DOHH2 (cell line): ENCODE measurements around the gene CNTN5.

Source experiments
- CTCF ChIP-seq: fragments of 200-600 bp; sonication (generic); IDR thresholded peaks from one replicate; pipeline ENCODE4 v1.5.1; 2014; ENCODE audit warnings: antibody characterized with exemption, mild to moderate bottlenecking, low read depth, low read length; ENCODE audit not compliant: poor library complexity, severe bottlenecking
- EZH2phosphoT487 ChIP-seq: fragments of 200-600 bp; sonication (generic); IDR thresholded peaks from 2 replicates; pipeline ENCODE4 v1.6.1; 2017; ENCODE audit warnings: borderline replicate concordance, mild to moderate bottlenecking, antibody characterized with exemption, low read length, moderate library complexity, mixed read lengths

GRCh38 chr11:100367892-100368291, 1347.1 kb downstream of the CNTN5 start:
- no peak for TF ChIP-seq CTCF
- no peak for TF ChIP-seq EZH2phosphoT487
